ENCODE results near the gene MSI2.

- TF ChIP-seq CTCF (IDR thresholded peaks at IDR 0.05; ENCODE audit: extremely low read depth in 1 of 2, insufficient read depth in 1 of 2, low read depth in 1 of 2, low read length in 2 of 2) = no peak
- TF ChIP-seq FOS (IDR thresholded peaks at IDR 0.05; ENCODE audit: borderline replicate concordance, insufficient read depth, low read length) = no peak
These were observed 393.6 kb downstream of the MSI2 start for GRCh38 chr17:57649731-57650484.

Data from endothelial cell of umbilical vein (primary cell).